Epithelial cell of proximal tubule (primary cell): Measurements from ENCODE around the gene ITGA8. TPM values are rescaled to one million over a fixed set of nuclear protein-coding genes. Genes with fewer than 3 reads are reported as not detected.

Experiments used
- DNase-seq: peaks from one replicate; pipeline ENCODE4 v3.0.0-alpha.2; 2011; ENCODE audit warnings: low read depth
- H3K4me3 ChIP-seq: 2 replicates; pipeline ENCODE4 v1.5.1; 2011; ENCODE audit warnings: low read depth, mild to moderate bottlenecking, low read length
- total RNA-seq: library from RNA; depleted of rRNA; stranded (reverse); fragments of >200 nt; gene quantifications from 2 replicates; pipeline ENCODE4 v1.2.3, GENCODE V29; 2015
- TF ChIP-seq, protein P1 (sequence below): conservative IDR thresholded peaks from 2 replicates; pipeline ENCODE4 v1.5.1; 2012; ENCODE audit warnings: low read depth, mild to moderate bottlenecking, low read length

Gene ITGA8
- total RNA-seq, 1 donor from 2014 or later = 0.06 TPM

DNA sequence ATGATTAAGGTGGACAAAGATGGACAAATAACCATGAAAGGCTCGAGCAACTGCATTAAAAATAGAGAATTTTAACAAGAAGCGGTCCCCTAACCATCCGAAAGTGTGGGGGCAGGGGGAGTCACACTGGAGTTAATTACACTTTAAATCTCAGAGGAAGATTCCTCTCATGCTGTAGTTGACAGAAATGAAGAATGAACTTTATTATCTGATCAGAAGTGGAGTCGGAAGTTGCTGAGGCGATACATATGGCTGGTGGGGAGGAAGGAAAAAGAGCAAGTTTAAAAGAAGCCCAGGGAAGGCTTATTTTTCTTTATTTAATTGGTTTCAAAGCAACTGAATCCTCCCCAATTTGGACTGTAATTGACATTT, 246.3 kb downstream of the ITGA8 start:
- TF ChIP-seq, protein P1, sequence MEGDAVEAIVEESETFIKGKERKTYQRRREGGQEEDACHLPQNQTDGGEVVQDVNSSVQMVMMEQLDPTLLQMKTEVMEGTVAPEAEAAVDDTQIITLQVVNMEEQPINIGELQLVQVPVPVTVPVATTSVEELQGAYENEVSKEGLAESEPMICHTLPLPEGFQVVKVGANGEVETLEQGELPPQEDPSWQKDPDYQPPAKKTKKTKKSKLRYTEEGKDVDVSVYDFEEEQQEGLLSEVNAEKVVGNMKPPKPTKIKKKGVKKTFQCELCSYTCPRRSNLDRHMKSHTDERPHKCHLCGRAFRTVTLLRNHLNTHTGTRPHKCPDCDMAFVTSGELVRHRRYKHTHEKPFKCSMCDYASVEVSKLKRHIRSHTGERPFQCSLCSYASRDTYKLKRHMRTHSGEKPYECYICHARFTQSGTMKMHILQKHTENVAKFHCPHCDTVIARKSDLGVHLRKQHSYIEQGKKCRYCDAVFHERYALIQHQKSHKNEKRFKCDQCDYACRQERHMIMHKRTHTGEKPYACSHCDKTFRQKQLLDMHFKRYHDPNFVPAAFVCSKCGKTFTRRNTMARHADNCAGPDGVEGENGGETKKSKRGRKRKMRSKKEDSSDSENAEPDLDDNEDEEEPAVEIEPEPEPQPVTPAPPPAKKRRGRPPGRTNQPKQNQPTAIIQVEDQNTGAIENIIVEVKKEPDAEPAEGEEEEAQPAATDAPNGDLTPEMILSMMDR = no peak

DNA sequence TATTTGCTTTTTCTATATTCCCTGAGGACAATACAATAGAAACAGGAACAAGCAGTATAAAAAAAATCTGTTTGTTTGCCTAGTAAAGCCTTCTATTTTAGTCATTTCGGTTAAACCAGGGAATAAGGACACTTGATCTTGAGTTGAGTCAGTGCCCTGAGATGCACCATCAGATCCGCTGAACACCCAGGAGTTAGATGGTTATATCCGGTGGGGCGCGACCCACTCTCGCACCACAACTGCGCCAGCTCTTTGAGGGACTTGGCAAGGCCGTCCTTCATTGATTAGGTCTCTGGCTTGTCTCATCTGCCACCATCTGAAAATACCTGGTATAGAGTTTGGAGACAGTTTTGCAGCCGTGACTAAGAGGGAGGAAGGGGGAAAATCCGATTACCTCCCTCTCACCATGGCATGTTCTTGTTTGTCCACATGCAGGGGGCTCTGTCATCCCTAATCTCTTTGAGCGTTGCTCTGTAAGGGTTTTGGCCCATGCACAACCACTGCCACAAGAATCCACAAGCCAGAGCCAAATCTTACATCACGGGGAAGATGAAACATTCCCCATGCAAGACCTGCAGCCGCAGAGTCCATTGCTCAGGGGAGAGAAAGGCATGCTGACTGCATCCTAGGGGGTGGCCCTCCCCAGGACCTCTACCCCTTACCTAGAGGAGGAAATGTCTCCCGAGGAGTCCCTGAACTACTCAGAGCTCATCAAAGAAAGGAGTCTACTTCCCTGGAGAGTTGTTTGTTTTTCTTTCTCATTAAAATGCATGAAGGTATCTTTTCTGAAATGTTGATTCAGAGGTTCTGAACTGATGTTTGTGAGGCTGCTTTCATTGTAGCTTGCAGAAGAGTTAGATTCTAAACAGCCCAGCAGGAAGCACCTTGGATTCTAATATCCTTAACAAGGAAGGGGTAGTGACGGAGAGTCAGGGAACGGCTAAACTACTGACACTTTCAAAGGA, 247.0 kb downstream of the ITGA8 start:
- TF ChIP-seq, protein P1 = no peak
- DNase-seq = no peak
- no peak overlapping the region for H3K4me3 ChIP-seq

More for the DNA sequence above, 246.3 kb downstream of the ITGA8 start:
- no peak for DNase-seq
- H3K4me3 ChIP-seq = no peak overlapping the region

DNA sequence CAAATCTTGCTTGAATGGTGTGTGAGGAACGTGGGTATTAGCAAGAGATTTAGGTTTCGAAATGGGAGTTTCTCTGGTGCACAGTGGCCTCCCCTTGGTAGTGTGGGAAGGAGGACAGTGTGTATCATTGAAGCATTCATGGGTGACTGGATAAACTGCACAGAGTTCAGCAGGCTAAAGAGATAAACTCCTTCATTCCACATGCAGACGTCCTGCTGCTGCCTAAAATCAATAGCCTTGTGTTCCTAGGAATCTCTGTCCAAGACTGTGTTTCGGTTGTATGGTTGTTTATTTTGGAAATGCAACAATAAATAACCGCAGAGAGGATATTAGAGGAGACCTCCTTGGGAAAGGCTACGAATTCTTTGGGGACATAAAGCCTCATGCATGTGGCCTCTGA, 247.7 kb downstream of the ITGA8 start:
- TF ChIP-seq, protein P1 = no peak
- DNase-seq = no peak
- no peak overlapping the region for H3K4me3 ChIP-seq

DNA sequence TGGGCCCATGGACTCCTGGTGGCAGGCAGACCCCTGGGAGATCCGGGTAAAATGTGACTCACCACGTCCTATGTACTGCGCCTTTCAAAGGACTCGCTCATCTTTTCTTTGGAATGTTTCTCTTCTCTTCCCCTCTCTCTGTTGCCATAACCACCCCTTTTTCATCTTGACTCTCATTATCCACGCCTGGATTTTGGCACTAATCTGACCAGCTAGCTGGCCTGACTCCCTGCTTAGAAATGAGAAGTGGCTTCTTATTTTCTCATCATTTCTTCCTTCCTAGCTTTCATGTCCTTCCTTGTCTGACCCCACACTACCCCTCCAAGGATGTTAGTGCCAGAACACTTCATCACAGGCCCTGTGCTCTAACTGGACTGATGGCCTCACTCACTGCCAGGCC, 250.6 kb downstream of the ITGA8 start:
- TF ChIP-seq, protein P1 = no peak

DNA sequence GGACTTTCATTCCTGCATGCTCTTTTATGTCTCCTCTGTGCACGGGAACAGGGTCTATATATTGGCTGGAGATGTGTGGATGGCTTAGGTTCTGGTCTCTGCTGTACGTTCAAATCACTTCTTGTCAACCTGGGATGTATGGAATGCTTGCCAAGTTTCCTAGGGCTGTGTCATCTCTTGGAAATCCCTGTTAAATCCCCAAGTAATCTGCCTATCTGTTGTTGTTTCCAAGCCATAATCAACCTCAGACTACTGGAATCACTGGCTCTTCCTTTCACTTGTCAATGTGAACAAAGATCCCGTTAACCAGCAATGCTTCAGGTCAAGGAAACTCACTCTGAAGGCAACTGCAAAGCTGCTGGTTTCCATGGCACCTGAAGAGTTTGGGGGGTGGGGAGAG, 255.3 kb downstream of the ITGA8 start:
- TF ChIP-seq, protein P1 = no peak
- H3K4me3 ChIP-seq = no peak overlapping the region
- DNase-seq = no peak

More for the DNA sequence above, 250.6 kb downstream of the ITGA8 start:
- no peak for DNase-seq
- H3K4me3 ChIP-seq = no peak overlapping the region

Other genes with a start within 250 kb of the ITGA8 start
- gene MINDY3, start 140.6 kb upstream of the ITGA8 start, total RNA-seq = 15.5 and 20.5 TPM in 2 replicates